ENCODE data around the gene GALM.

GALM gene

DNA sequence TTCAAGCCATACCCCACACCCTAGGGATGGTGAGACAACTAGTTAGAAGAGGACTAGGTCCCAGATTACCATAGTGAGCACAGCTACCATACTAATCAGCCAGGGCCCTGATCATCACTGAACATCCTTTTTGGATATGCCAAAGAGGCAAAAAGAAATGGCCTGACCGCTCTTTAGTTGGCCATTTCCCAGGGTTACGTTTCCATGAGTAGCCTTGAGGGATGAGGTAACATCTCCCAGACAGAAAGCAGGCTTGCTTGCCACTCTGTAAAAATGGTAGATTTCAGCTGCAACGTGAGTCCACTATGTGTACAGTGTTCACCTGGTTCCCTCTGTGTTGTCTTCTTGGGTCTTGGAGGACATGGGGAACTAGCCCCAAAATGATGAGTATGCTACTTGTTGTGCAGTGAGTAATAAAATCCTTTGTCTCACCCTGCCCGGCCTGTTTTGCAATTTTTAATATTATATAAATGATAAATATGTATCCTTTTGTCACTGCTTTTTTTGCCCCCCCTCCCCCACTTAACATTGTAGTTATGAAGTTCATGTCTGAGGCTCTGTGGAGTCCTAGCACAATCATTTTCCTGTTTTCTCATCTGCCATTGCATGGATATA, 8.9 kb upstream of the GALM start:
- H3K4me1 ChIP-seq (ENCODE audit: control insufficient read depth, low read length) = no peaks in the 10 kb centered on the region
- no peak for TF ChIP-seq EZH2phosphoT487 (IDR thresholded peaks at IDR 0.05; ENCODE audit: borderline replicate concordance, low read length)
- TF ChIP-seq, protein P1, sequence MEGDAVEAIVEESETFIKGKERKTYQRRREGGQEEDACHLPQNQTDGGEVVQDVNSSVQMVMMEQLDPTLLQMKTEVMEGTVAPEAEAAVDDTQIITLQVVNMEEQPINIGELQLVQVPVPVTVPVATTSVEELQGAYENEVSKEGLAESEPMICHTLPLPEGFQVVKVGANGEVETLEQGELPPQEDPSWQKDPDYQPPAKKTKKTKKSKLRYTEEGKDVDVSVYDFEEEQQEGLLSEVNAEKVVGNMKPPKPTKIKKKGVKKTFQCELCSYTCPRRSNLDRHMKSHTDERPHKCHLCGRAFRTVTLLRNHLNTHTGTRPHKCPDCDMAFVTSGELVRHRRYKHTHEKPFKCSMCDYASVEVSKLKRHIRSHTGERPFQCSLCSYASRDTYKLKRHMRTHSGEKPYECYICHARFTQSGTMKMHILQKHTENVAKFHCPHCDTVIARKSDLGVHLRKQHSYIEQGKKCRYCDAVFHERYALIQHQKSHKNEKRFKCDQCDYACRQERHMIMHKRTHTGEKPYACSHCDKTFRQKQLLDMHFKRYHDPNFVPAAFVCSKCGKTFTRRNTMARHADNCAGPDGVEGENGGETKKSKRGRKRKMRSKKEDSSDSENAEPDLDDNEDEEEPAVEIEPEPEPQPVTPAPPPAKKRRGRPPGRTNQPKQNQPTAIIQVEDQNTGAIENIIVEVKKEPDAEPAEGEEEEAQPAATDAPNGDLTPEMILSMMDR (IDR thresholded peaks at IDR 0.05; ENCODE audit: low read depth, low read length, poor library complexity, severe bottlenecking) = no peak
- H3K27me3 ChIP-seq (ENCODE audit: control insufficient read depth, low read length) = peaks cover 19% of the 10 kb centered on the region
- no peaks in the 10 kb centered on the region for H3F3A ChIP-seq (ENCODE audit: control insufficient read depth, insufficient read depth)
- H3K9me2 ChIP-seq (replicated peaks; ENCODE audit: control insufficient read depth, low read length) = no peaks in the 10 kb centered on the region
- no peaks in the 10 kb centered on the region for H3K79me2 ChIP-seq (ENCODE audit: control insufficient read depth, low read length)
- no peak overlapping the region for H3K27ac ChIP-seq (ENCODE audit: low read depth, low read length)
- H3K9me3 ChIP-seq (ENCODE audit: control insufficient read depth, insufficient read depth, low read length) = no peaks in the 10 kb centered on the region
- no peak overlapping the region for H3K4me2 ChIP-seq (ENCODE audit: low read length)
- H4K20me1 ChIP-seq (ENCODE audit: control insufficient read depth, insufficient read depth, low read depth, low read length) = no peaks in the 10 kb centered on the region
- no peak overlapping the region for H3K4me3 ChIP-seq (ENCODE audit: low read length)
- H3K36me3 ChIP-seq (ENCODE audit: control insufficient read depth, low read length) = no peaks in the 10 kb centered on the region

DNA sequence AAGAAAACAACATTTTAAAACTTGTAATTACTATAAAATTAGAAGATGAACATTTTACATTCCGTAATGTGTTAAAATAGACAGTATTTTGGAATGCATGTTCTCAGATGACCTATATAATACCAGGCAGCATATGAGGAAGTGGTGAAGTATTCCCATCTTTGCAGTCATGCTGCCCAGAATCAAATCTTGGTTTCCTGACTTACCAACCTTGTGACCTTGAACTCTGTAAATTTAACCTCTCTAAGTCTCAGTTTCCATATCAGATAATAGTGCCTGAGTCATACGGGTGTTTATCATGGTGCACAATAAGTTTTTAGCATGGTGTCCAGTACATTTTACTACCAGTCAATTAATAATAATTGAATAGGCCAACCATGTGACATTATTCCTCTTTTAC, 7.3 kb upstream of the GALM start:
- no peaks in the 10 kb centered on the region for H3K79me2 ChIP-seq (ENCODE audit: control insufficient read depth, low read length)
- H3K36me3 ChIP-seq (ENCODE audit: control insufficient read depth, low read length) = no peaks in the 10 kb centered on the region
- no peaks in the 10 kb centered on the region for H3K9me3 ChIP-seq (ENCODE audit: control insufficient read depth, insufficient read depth, low read length)
- H3K27ac ChIP-seq (ENCODE audit: low read depth, low read length) = no peak overlapping the region
- H3F3A ChIP-seq (ENCODE audit: control insufficient read depth, insufficient read depth) = no peaks in the 10 kb centered on the region
- H3K4me1 ChIP-seq (ENCODE audit: control insufficient read depth, low read length) = no peaks in the 10 kb centered on the region
- H3K4me3 ChIP-seq (ENCODE audit: low read length) = no peak overlapping the region
- no peaks in the 10 kb centered on the region for H3K9me2 ChIP-seq (replicated peaks; ENCODE audit: control insufficient read depth, low read length)
- H4K20me1 ChIP-seq (ENCODE audit: control insufficient read depth, insufficient read depth, low read depth, low read length) = no peaks in the 10 kb centered on the region
- TF ChIP-seq, protein P1 (IDR thresholded peaks at IDR 0.05; ENCODE audit: low read depth, low read length, poor library complexity, severe bottlenecking) = no peak
- no peak for TF ChIP-seq EZH2phosphoT487 (IDR thresholded peaks at IDR 0.05; ENCODE audit: borderline replicate concordance, low read length)
- H3K4me2 ChIP-seq (ENCODE audit: low read length) = no peak overlapping the region
- H3K27me3 ChIP-seq (ENCODE audit: control insufficient read depth, low read length) = peaks cover 16% of the 10 kb centered on the region

DNA sequence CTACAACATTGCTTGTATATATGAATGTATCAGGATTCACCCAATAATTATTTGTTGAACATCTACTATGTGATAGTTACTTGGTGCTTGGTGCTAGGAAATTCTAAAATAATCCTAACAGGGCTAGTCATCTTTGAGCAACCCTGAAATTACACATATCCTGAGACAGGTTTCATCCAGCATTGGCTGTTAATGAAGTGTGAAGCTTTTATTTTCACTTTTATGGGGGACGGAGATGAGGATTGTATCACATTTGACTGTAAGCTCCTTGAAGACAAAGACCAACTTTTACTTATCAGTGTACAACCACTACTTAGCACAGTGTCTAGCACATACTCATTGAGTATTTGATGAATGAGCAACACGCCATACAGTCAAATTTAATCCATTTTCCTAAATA, 6.8 kb upstream of the GALM start:
- Histone ChIP-seq H3K79me2 (ENCODE audit: control insufficient read depth, low read length) (no peaks in the 10 kb centered on the region), H3K4me2 (ENCODE audit: low read length) (no peak overlapping the region), H3K4me1 (ENCODE audit: control insufficient read depth, low read length) (no peaks in the 10 kb centered on the region), H3K36me3 (ENCODE audit: control insufficient read depth, low read length) (no peaks in the 10 kb centered on the region), H3K4me3 (ENCODE audit: low read length) (no peak overlapping the region), H3K9me3 (ENCODE audit: control insufficient read depth, insufficient read depth, low read length) (no peaks in the 10 kb centered on the region), H3K27me3 (ENCODE audit: control insufficient read depth, low read length) (peaks cover 12% of the 10 kb centered on the region), H3K27ac (ENCODE audit: low read depth, low read length) (no peak overlapping the region), H4K20me1 (ENCODE audit: control insufficient read depth, insufficient read depth, low read depth, low read length) (no peaks in the 10 kb centered on the region), H3F3A (ENCODE audit: control insufficient read depth, insufficient read depth) (no peaks in the 10 kb centered on the region), H3K9me2 (replicated peaks; ENCODE audit: control insufficient read depth, low read length) (no peaks in the 10 kb centered on the region)
- TF ChIP-seq, protein P1 (IDR thresholded peaks at IDR 0.05; ENCODE audit: low read depth, low read length, poor library complexity, severe bottlenecking) = no peak
- no peak for TF ChIP-seq EZH2phosphoT487 (IDR thresholded peaks at IDR 0.05; ENCODE audit: borderline replicate concordance, low read length)
